HG03378 (cell line): Measurements from ENCODE around the gene C16orf74.

Source experiments
- ATAC-seq: cut with Tn5 transposase; IDR thresholded peaks from one replicate; pipeline ENCODE4 v1.9.1; 2021; ENCODE audit warnings: mild to moderate bottlenecking, moderate library complexity; ENCODE audit not compliant: unreplicated experiment

The C16orf74 gene

DNA sequence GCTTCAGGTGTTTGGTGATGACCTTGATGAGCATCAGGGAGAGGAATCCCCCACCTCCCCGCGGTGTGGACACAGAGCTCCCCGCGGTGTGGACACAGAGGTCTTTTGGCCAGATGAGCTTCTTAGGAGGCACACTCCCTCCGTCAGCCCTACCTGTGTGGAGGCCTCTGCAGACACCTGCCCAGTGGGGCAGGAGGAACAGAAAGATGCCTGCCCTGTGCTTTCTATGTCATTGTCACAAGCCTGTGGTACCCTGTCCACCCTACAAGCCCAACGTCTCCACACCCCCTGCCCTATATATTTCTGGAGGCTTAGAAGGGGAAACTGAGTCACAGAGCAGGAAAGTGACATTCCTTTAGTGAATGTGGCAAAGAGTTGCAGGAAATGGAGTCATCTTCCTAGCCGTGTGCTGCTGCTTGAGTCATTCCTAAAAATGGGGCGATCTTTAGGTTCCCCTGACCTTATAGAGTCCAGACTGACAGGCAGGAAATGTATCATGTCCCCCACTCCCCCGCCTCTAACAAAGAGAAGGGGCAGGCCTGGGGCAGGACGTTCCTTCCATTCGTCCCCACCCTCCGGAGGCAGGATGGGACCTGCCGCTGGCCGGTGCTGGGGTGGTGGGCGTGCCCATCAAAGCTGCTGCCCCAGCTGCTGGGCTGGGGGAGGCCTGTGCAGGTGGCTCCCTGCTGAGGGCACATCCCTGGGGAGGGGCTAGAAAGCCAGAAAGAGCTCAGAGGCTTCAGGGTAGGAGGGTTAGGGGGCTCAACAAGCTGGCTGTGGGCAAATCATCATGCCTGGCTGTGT, 1.0 kb upstream of the C16orf74 start:
- ATAC-seq: no peak

DNA sequence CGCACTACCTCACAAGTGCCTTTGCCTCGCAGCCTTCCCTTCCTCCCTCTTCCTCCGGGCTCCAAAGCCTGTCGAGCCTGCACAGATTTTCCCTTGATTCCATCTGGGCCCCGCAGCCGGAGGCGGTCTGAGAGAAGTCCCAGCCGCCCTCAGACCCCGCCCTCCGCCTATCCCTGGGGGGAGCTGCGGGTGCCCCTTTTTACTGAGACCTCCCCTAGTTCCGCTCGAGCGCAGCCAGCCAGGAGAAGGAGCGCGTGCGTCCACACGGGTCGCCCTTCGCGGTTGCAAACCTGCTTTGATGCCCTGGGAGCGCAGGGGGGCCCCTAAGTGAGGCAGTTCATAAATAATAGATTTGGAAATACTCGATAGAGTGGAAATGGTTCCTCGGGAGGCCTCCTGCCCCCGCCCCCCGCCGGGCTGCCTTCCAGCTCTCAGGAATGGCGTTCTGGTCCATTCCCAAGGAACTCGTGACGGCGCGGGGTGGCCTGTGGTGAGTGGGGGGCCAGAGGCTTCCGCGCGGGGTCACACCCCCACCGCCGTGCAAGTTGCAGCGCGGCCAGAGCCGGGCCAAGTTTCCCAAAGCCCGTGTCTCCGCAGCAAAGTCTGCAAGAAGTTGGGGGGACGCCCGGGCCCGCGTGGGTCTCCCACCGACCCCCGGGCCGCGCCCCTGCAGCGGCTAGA, 610 bp downstream of the C16orf74 start:
- no peak for ATAC-seq

DNA sequence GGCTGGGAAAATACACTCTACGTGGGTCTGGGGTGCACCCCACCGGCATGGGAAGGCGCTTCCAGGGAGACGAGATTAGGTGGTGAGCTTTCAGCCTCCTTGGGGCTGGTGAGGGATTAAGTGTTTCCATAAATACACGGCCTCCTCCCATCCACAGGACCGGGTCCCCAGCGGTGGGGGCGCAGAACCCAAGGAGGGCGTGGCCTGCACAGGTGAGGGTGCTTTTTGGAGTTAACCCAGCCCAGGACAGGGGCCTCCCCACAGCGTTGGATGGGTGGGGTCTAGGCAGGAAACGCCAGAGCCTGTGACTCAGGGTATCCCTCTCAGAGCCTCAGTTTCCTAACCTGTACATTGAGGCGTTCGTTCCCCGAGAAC, 1.1 kb downstream of the C16orf74 start:
- no peak for ATAC-seq

DNA sequence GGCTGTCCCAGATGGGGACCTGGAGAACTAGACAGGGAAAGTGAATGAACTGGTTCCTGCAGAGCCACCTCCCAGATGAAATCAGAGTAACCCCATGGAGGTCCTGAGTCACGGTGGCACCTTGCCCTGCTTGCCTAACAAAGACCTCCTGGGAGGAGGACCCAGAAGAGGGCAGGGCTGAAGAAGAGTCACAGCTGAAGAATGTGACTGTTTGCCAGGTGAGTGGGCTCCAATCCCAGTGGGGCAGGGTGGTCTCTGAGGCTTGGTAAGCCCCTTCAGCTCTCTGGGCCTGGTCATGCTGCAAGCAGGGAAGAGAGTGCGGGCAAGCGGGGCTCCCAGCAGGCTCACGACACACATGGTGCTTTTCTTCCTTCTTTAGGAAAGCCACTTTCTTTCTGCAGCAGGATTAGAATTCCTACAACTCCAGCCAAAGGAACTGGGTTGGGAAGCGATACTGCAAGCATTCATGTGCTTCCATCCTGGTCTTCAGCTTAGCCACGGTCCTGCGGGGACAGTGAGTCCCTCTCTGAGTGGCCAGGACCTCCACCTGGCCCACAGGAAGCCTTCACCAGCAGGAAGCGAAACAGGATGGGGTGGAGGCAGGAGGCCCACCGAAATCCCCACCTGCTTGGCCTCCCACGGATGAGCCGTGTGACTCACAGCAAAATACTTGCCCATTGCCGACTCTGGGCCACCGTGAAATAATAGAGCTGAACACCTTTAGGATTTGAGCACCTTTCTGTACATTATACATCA, 4.3 kb downstream of the C16orf74 start:
- no peak for ATAC-seq

DNA sequence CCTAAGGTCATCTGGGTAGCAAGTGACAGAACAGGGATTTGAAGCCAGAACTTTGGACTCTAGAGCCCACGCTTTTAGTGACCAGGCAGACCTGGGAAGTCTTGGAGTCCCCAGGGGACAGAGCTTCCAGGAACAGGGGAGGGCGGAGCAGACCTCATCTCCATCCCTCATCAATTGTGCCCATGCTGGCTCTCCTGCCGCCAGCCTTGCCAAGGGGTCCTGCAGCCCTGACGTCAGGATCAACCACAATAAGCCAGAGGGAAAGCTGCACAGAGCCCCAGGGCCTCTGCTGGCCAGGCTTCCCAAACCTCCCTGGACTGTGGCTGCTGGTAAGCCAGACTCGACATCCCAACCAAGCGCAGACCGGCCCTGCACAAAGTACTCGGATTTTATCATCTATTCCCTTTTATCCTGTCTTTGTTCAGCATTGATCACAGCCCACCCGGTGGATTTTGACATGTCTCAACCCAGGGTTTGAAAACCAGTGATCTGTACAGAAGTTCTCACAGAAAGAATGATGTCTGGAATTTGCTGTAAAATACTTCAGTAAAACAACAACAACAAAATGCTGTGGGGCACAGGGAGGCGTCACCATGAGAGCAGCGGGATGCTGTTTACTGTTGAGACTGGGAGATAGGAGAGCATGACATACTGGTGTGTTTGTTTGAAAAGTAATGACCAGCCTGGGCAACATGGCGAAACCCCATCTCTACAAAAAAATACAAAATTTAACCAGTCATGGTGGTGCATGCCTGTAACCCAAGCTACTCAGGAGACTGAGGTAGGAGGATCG, 11.8 kb downstream of the C16orf74 start:
- ATAC-seq: no peak

DNA sequence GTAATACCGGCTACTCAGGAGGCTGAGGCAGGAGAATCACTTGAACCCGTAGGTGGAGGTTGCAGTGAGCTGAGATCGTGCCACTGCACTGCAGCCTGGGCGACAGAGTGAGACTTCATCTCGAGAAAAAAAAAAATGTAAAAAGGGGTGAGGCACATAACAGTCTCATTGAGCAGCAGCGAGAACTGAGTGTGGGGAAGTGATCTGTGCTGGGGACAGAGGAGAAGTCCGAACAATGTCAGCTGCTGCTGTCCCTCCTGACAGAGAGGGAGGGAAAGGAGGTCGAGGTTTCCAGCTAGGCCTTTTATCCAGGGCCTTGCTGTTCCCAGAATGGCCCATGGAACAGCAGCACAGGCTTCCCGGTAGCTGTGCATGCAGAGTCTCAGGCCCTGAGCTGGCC, 14.0 kb downstream of the C16orf74 start:
- no peak for ATAC-seq

DNA sequence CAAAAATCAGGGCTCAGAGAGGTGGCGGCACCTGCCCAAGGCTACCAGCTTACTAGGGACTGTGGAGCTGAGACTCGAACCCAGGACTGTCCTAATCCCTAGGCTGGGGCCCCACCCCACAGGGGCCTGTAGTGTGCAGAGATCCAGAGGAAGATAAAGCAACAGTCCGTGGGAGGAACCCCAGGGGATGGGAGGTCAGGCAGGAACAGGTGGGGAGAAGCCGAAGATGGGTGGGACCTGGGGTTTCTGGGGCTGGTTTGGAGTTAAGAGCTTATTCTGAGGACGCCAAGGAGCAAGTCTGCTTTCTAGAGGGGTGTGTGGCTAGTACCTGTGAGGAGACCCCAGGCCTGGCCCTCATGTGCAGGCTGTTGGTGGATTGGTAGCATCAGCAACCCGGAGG, 14.9 kb downstream of the C16orf74 start:
- ATAC-seq: no peak

DNA sequence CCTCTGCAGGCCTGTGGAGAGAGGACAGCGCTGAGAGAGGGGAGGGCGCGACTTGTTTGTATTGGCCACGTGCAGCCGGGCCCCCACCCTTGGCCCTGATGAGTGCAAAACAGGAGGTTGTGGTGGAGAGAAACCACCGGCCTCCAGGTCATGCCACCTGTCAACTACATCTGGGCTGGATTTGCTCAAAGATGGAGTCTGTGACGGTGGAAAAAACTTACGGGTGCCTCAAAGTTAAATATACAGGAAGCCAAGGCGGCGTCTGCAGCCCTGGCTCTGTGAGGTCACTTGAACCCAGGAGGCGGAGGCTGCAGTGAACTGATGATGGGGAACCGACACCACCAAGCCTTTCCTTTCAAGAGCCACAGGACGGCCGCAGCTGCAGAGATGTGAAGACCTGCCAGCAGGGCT, 15.7 kb downstream of the C16orf74 start:
- ATAC-seq: peak; percentile 79

DNA sequence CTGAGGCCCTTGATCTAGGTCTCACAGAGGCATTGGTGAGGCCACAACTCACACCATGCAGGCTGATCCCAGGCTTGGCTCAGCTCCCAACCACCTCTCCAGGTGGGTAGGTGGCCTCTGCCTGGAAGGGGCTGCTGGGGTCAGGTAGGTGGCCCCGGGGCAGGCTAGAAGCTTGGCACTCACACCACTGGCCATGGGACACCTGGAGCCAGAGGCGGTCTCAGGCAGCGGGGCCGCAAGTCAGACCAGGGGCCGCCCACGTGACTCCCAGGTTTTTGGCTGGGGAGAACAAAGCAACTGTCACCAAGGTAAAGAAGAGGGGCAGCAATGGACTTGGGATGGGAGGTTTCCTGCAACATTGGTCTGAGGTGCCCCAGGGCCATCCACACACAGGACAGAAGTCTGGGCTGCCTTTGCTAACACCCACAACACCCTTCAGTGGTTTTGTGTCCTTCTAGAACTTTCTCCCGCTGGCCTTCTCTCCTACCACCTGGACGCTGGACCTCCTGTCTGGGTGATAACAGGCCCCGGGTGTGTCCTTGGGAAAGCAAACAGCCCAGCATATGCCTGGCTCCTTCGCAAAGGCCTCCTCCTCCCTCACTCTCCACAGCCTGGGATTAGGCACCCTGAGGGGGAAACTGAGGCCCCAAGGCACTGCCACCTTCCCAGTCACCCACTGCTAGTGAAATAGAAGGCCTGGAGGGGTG, 16.4 kb downstream of the C16orf74 start:
- ATAC-seq: no peak

DNA sequence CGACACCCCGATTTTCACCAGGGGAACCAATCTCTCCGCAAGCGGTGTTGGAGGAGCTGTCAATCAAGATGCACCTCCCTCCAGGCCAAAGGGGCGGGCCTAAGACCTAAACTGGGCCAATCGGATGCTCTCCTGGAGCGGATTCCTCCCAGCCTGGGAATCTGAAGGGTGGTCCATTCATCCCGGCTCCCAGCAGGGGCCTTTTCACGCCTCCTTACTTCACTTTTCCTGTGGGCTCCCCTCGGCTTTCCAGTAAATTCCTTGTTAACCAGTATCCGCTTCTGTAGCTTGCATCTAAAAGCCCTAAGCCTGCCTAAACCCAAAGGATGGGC, 17.1 kb downstream of the C16orf74 start:
- no peak for ATAC-seq

DNA sequence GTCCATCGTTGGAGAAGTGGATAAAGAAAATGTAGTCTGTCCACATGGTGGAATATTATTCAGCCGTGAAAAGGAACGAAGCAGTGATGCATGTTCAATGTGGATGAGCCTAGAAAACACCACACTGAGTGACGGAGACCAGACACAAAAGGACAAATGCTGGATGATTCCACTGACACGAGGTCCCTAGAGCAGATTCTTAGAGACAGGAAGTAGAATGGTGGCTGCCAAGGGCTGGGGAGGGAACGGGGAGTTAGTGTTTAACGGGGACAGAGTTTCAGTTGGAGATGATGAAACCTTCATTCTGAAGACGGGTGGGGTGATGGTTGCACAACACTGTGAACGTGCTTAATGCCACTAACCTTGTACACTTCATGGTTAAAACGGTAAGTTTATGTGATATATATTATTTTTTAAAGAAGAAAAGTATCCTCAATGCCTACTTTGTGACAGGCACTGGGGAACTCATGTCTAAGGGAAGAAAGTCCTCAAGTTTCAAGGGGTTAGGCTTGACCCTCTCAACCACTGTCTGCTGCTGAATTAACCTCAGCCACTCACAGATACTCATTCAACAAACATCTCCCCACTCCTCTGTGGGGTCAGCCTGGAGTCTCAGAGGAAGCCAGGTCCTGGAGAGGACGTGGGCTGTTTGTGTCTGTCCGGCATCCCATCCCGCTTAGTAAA, 17.6 kb downstream of the C16orf74 start:
- ATAC-seq: no peak

DNA sequence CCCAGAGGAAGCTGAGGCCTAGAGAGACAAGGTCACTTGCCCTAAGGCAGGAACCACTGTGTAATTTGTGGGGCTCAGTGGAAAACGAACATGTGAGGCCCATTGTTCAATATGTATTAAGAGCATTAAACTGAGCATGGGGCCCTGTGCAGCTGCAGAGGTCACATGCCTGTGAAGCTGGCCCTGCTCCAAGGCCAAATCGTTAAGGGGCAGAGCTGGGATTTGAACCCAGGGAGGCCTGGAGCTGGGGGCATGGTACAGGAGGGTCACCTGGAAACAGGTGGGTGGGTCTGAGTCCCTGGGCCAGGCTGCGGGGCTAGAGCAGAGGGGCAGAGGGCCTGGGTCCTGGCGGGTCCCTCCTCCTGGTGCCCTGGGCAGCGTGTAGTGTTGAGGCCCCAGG, 19.7 kb downstream of the C16orf74 start:
- no peak for ATAC-seq

DNA sequence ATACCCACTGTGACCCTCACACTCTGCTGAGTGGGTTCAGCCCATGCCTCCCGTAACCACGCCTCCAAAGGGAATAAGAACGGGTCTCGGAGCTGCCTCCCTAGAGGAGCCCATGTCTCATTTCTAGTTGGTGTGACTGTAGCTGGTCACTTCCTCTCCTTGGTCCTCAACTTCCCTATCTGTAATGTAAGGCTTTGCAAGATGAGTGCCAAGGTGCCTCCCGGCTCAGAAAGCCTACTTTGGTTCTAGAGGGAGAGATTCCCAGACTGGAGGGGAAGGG, 20.8 kb downstream of the C16orf74 start:
- no peak for ATAC-seq

DNA sequence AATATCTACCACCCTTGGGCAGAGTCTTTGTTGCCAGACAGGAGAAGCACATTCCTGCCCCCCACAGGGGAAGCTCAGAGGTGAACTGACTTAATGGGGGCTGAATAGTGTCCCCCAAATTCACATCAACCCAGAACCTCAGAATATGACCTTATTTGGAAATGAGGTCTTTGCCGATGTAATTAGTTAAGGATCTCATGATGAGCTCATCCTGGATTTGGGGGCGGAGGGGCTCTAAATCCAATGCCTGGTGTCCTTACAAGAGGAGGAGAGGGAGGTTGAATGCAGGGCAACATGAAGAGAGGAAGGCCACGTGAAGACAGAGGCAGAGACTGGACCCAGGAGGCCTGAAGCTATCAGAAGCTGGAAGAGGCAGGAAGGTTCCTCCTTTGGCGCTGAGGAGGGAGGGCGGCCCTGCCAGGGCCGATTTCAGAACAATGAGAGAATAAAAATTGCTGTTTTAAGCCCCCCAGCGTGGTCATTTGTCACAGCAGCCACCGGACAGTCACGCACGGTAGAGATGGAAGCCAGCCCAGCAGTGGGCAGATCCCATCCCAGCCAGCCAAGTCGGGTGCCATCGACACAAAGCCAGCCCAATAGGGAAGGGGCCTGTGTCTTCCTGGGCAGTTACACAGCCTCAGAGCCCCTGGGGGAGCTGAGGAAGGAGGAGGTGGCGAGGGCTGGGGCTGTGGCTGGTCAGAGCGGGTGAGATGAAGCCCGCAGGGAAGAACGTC, 21.3 kb downstream of the C16orf74 start:
- no peak for ATAC-seq

DNA sequence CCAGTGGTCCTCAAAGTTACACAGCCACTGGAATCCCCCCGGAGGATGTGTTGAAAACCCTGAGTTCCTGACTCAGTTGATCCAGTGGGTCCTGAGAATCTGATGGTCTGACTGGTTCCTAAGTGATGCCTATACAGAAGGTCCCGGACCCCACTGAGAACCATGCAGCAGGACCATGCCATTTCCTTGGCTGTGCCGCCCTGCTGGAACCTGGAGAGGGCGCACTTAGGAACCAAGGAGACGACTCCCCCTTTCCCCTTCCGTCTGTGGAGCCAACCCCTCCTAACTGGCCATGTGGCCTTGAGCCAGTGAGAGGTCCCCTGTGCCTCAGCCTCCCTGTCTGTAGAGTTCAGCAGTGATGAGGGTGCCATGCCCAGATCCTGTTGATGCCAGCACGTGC, 22.0 kb downstream of the C16orf74 start:
- ATAC-seq: no peak

DNA sequence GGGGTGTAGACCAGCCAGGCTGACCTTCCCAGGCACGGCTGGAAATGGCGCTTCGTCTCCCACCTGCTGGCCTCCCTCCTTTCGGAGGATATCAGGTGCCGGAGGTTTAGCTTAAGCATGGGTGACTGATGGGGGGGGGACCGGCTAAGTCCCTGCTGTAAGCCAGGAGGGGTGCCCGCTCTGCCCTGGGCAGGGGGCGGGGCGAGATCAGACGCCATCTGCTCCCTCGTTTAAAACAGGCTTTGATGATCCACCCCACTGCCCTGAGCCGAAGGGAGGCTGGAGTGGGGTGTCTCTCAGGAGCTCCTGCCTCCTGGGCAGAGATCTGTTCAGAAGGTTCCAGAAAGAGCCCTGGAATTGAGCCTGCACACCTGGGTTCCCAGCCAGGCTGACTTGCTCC, 26.0 kb downstream of the C16orf74 start:
- ATAC-seq: no peak

DNA sequence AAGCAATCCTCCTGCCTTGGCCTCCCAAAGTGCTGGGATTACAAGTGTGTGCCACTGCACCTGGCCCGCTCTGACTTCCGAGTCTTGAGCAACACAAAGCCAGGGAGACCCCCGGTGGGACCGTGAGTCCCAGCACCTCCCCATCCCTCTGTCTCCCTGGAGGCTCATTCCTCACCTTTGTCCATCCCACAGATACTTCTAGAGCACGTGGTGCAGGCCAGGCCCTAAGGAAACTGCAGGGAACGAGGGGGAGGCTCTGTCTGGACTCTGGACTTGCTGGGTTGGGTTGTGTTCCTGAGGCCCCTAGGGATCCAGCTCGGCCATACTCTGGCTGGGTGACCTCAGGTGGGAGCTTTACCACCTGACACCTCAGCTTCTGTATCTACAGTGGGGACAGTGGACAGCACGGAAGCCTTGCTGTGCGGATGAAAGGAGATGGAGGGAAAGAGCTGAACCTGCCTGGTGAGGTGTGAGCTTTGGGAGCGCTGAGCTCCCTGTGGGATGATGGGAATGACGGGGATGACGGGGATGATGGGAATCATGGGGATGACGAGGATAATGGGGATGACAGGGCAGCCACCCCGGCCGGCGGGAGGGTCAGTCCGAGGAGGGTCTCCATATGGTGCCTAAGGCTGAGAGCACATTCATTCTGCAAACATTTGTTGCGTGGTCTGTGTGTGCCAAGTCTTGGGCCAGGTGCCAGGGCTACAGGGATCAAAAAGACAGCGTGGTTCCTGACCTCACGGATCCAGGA, 26.6 kb downstream of the C16orf74 start:
- ATAC-seq: no peak

DNA sequence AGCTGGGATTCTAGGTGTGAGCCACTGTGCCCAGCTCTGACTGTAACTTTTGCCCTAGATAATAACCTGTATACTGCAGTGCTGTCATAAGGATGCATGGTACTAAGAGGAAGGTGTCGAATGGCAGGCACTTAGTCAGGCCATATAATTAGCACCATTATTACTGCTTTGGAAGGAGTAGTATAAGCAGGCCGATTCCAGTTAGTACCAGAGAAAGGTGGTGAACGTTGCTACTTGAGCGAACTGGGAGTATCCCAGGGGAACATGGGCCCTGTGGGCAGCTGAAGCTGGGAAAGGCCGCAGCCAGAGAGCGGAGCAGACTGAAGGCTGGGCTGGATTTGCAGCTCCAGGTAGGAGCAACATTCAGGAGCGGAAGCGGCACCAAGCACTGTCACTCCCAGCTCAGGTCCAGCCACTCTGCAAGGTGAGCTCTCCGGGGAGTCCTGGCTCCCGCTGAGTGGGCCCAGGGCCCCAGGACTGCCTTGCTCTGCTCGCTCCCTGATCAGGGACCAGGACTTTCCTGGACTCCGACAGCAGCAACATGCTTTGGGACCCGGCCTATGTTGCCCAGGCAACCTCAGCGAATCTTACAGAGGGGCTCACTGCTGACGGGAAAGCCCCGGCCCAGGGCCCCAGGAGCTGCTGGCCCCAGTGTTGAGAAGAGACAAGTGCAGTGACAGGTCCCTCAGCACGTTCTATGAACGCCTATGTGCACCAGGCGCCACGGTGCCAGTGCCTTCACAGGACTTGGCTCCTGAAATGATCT, 28.6 kb downstream of the C16orf74 start:
- ATAC-seq: no peak
